Neuronal stem cell (in vitro differentiated cells): ENCODE results near the gene IDI2.

ENCODE experiments used
- DNase-seq: peaks from one replicate; pipeline ENCODE4 v3.0.0-alpha.2; 2013; ENCODE audit warnings: low spot score
- H2AFZ ChIP-seq: one replicate; pipeline ENCODE4 v1.6.1; 2013; ENCODE audit warnings: mild to moderate bottlenecking, low read length, inconsistent platforms
- H2AK5ac ChIP-seq: 2 replicates; pipeline ENCODE4 v1.6.1; 2013; ENCODE audit warnings: low read depth, mild to moderate bottlenecking, inconsistent platforms, low read length, moderate library complexity, mixed read lengths
- H2BK120ac ChIP-seq: 2 replicates; pipeline ENCODE4 v1.6.1; 2013; ENCODE audit warnings: low read depth, mild to moderate bottlenecking, inconsistent platforms, low read length, moderate library complexity, mixed read lengths
- H2BK12ac ChIP-seq: one replicate; pipeline ENCODE4 v1.6.1; 2013; ENCODE audit warnings: low read length, inconsistent platforms
- H2BK15ac ChIP-seq: 2 replicates; pipeline ENCODE4 v1.6.1; 2013; ENCODE audit warnings: mild to moderate bottlenecking, low read length, inconsistent platforms, mixed read lengths
- H2BK5ac ChIP-seq: one replicate; pipeline ENCODE4 v1.6.1; 2013; ENCODE audit warnings: inconsistent platforms, mild to moderate bottlenecking, low read length, moderate library complexity
- H3K14ac ChIP-seq: one replicate; pipeline ENCODE4 v1.6.1; 2013; ENCODE audit warnings: low read length, inconsistent platforms
- H3K18ac ChIP-seq: 2 replicates; pipeline ENCODE4 v1.6.1; 2013; ENCODE audit warnings: low read length, inconsistent platforms
- H3K23ac ChIP-seq: 2 replicates; pipeline ENCODE4 v1.6.1; 2013; ENCODE audit warnings: low read depth, mild to moderate bottlenecking, mixed read lengths, low read length, inconsistent platforms; ENCODE audit not compliant: poor library complexity
- H3K27ac ChIP-seq: replicated peaks from 3 replicates; pipeline ENCODE4 v1.5.1; 2013; ENCODE audit warnings: low read length, inconsistent platforms
- H3K27me3 ChIP-seq, 3 experiments: 2 replicates each; pipeline ENCODE4 v1.6.1; 2013; ENCODE audit warnings: low read length in 3 of 3, mild to moderate bottlenecking in 2 of 3, inconsistent platforms in 1 of 3, low read depth in 1 of 3, mixed read lengths in 1 of 3, moderate library complexity in 1 of 3; ENCODE audit not compliant: control insufficient read depth in 3 of 3, insufficient read depth in 3 of 3
- H3K36me3 ChIP-seq, 2 donors: replicated peaks in 1 of 2; 2 replicates each; pipeline ENCODE4 v1.6.1; 2013; ENCODE audit warnings: low read length in 2 of 2; ENCODE audit not compliant: control insufficient read depth in 2 of 2, insufficient read depth in 2 of 2
- H3K4ac ChIP-seq: 2 replicates; pipeline ENCODE4 v1.6.1; 2013; ENCODE audit warnings: inconsistent platforms, mild to moderate bottlenecking, low read length, moderate library complexity
- H3K4me1 ChIP-seq, 2 donors: 1 replicate in 1 of 2; 2 replicates in 1 of 2; pipeline ENCODE4 v1.6.1; 2013; ENCODE audit warnings: low read length in 2 of 2, low read depth in 1 of 2; ENCODE audit not compliant: control insufficient read depth in 2 of 2, insufficient read depth in 1 of 2
- H3K4me2 ChIP-seq: one replicate; pipeline ENCODE4 v1.6.1; 2013; ENCODE audit warnings: mild to moderate bottlenecking, low read length, inconsistent platforms; ENCODE audit not compliant: insufficient read depth, poor library complexity, severe bottlenecking
- H3K4me3 ChIP-seq, 2 donors: 2 replicates each; pipeline ENCODE4 v1.5.1; 2013; ENCODE audit warnings: low read length in 2 of 2, mild to moderate bottlenecking in 2 of 2, inconsistent platforms in 1 of 2, moderate library complexity in 1 of 2
- H3K79me1 ChIP-seq: one replicate; pipeline ENCODE4 v1.6.1; 2013; ENCODE audit warnings: low read depth, mild to moderate bottlenecking, inconsistent platforms, low read length, moderate library complexity
- H3K9ac ChIP-seq: one replicate; pipeline ENCODE4 v1.6.1; 2013; ENCODE audit warnings: mild to moderate bottlenecking, low read depth, low read length, inconsistent platforms; ENCODE audit not compliant: poor library complexity
- H3K9me3 ChIP-seq, 2 donors: replicated peaks in 1 of 2; 2 replicates each; pipeline versions ENCODE3 to v1.6.1; 2013; ENCODE audit warnings: low read length in 2 of 2, mild to moderate bottlenecking in 2 of 2, inconsistent platforms in 1 of 2, low read depth in 1 of 2, mixed read lengths in 1 of 2, moderate library complexity in 1 of 2; ENCODE audit not compliant: control insufficient read depth in 2 of 2, insufficient read depth in 1 of 2
- H4K8ac ChIP-seq: one replicate; pipeline ENCODE4 v1.6.1; 2013; ENCODE audit warnings: low read depth, mild to moderate bottlenecking, inconsistent platforms, low read length, moderate library complexity
- H4K91ac ChIP-seq: one replicate; pipeline ENCODE4 v1.6.1; 2013; ENCODE audit warnings: low read length, low read depth, mild to moderate bottlenecking, inconsistent platforms; ENCODE audit not compliant: poor library complexity
- WGBS, 2 donors: extraction: QIAGEN DNeasy Blood & Tissue Kit; methylation state at CpG; one replicate each; pipeline ENCODE4 v1.1.7; 2013; ENCODE audit warnings: missing lambda C conversion rate in 2 of 2, mixed read lengths in 1 of 2; ENCODE audit not compliant: insufficient read length in 2 of 2, insufficient replicate concordance in 1 of 2; ENCODE audit errors: extremely low coverage in 2 of 2; 5-methylcytosine and 5-hydroxymethylcytosine counted together

Gene IDI2

DNA sequence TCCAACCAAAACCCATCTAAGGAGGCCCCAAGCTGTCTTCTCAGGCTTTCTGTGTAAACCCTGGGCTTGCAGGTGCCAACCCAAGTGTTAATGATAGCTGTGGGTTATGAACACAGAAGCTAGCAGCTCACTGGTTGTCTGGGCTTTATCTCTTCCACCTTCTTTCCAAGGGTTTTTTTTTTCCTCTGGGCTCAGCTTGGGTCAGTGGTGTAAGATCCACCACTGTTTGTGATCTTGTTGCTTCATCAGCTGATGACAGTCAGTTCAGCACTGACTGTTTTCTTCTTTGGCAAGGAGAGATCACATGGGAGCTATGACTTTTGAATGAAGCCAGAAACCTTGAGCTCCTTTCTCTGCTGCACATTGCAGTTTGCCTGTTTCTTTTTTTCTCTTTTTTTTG is 32.8 kb downstream of the IDI2 start:
- no peak overlapping the region for H3K4me2 ChIP-seq
- no peak overlapping the region for H3K23ac ChIP-seq
- no peak overlapping the region for H3K18ac ChIP-seq
- no peak overlapping the region for H3K27ac ChIP-seq
- no peak overlapping the region for H2BK120ac ChIP-seq
- H4K8ac ChIP-seq, result no peak overlapping the region
- peaks cover 4 to 7% of the 10 kb centered on the region in 2 donors for H3K4me1 ChIP-seq
- H3K27me3 ChIP-seq, result no peaks in the 10 kb centered on the region
- peaks cover 8% of the 10 kb centered on the region for H3K79me1 ChIP-seq
- no peak overlapping the region for H2AK5ac ChIP-seq
- H2BK12ac ChIP-seq, result no peak overlapping the region
- no peak overlapping the region for H2BK15ac ChIP-seq
- H3K9ac ChIP-seq, result no peak overlapping the region
- no peak overlapping the region for H3K14ac ChIP-seq
- H2AFZ ChIP-seq, result no peak overlapping the region
- H4K91ac ChIP-seq, result no peak overlapping the region
- H3K36me3 ChIP-seq, result peaks cover 28 to 75% of the 10 kb centered on the region in 2 donors
- H3K4me3 ChIP-seq, result no peak overlapping the region
- no peaks in the 10 kb centered on the region for H3K9me3 ChIP-seq
- H3K4ac ChIP-seq, result no peak overlapping the region
- no peak for DNase-seq
- no peak overlapping the region for H2BK5ac ChIP-seq

DNA sequence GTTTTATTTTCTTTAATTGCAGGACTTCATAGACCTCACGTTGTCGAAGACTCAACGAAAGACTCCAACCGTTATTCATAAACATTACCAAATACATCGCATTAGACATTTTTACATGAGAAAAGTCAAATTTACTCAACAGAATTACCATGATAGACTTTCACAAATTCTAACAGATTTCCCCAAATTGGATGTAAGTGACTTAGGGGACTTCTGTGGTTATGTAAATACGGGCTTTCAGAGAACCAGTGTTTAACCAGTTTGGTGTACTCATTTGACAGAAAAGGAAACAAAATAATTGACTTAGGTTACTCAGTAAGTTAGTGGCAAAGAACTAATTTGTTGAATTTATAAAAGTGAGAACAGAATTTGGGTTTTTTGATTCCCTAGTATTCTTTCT is 33.2 kb downstream of the IDI2 start:
- H3K27ac ChIP-seq, result no peak overlapping the region
- H3K9ac ChIP-seq, result no peak overlapping the region
- peaks cover 24 to 71% of the 10 kb centered on the region in 2 donors for H3K36me3 ChIP-seq
- peaks cover 4 to 7% of the 10 kb centered on the region in 2 donors for H3K4me1 ChIP-seq
- H3K23ac ChIP-seq, result no peak overlapping the region
- DNase-seq, result no peak
- no peak overlapping the region for H2BK12ac ChIP-seq
- H3K4ac ChIP-seq, result no peak overlapping the region
- no peak overlapping the region for H3K18ac ChIP-seq
- H3K14ac ChIP-seq, result no peak overlapping the region
- H3K4me3 ChIP-seq, result no peak overlapping the region
- no peaks in the 10 kb centered on the region for H3K9me3 ChIP-seq
- H2BK120ac ChIP-seq, result no peak overlapping the region
- H2BK15ac ChIP-seq, result no peak overlapping the region
- no peak overlapping the region for H2AFZ ChIP-seq
- H3K79me1 ChIP-seq, result peaks cover 8% of the 10 kb centered on the region
- H3K4me2 ChIP-seq, result no peak overlapping the region
- 100% methylated on average over 2 of the region's 6 CpGs; no CpG with 5 or more reads in 1 of the 2 donors for WGBS, 2 donors
- H4K91ac ChIP-seq, result no peak overlapping the region
- H2AK5ac ChIP-seq, result no peak overlapping the region
- no peak overlapping the region for H4K8ac ChIP-seq
- H2BK5ac ChIP-seq, result no peak overlapping the region
- H3K27me3 ChIP-seq, result no peaks in the 10 kb centered on the region

DNA sequence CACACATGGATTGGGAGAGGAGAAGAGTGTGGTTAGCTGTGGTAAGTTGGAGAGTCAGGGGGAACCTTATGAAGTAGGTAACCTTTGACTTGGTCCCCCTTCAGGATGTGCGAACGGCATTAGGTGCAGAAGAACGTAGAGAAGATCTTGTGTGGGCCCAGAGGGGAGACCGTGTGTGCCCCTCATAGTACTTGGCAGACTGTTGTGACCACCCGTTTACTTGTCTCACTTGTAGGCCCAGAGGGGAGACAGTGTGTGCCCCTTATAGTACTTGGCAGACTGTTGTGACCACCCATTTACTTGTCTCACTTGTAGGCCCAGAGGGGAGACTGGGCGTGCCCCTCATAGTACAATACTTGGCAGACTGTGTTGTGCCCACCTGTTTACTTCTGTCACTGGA is 34.9 kb downstream of the IDI2 start:
- no CpG with 5 or more reads among the region's 6 CpGs for WGBS, 2 donors
- H2AK5ac ChIP-seq, result no peak overlapping the region
- no peak overlapping the region for H3K4me2 ChIP-seq
- no peak overlapping the region for H2BK12ac ChIP-seq
- H3K14ac ChIP-seq, result no peak overlapping the region
- peaks cover 14 to 54% of the 10 kb centered on the region in 2 donors for H3K36me3 ChIP-seq
- H3K4me1 ChIP-seq, result peaks cover 7 to 12% of the 10 kb centered on the region in 2 donors
- no peak overlapping the region for H3K23ac ChIP-seq
- H3K18ac ChIP-seq, result no peak overlapping the region
- no peak overlapping the region for H3K4me3 ChIP-seq
- no peak overlapping the region for H2AFZ ChIP-seq
- H2BK5ac ChIP-seq, result no peak overlapping the region
- no peak overlapping the region for H3K4ac ChIP-seq
- DNase-seq, result no peak
- H3K27ac ChIP-seq, result no peak overlapping the region
- no peak overlapping the region for H4K91ac ChIP-seq
- H3K9me3 ChIP-seq, result no peaks in the 10 kb centered on the region
- H2BK120ac ChIP-seq, result no peak overlapping the region
- no peak overlapping the region for H2BK15ac ChIP-seq
- H3K79me1 ChIP-seq, result peaks cover 8% of the 10 kb centered on the region
- H3K9ac ChIP-seq, result no peak overlapping the region
- H3K27me3 ChIP-seq, result no peaks in the 10 kb centered on the region
- H4K8ac ChIP-seq, result no peak overlapping the region

GRCh38 chr10:988667-989545 is 36.8 kb downstream of the IDI2 start:
- no peak overlapping the region for H3K14ac ChIP-seq
- H2BK12ac ChIP-seq, result no peak overlapping the region
- WGBS, 2 donors, result no CpG with 5 or more reads among the region's 42 CpGs
- H3K27me3 ChIP-seq, result no peaks in the 10 kb centered on the region
- no peak overlapping the region for H3K4ac ChIP-seq
- H3K27ac ChIP-seq, result no peak overlapping the region
- peak overlapping the region; percentile 86 for H3K23ac ChIP-seq
- H3K79me1 ChIP-seq, result peaks cover 5% of the 10 kb centered on the region
- H3K4me3 ChIP-seq, result peak overlapping the region; percentile 92 to 99
- no peak overlapping the region for H2BK5ac ChIP-seq
- H3K9ac ChIP-seq, result peak overlapping the region; percentile 92
- H2AK5ac ChIP-seq, result no peak overlapping the region
- peaks cover 8 to 38% of the 10 kb centered on the region in 2 donors for H3K36me3 ChIP-seq
- no peaks in the 10 kb centered on the region for H3K9me3 ChIP-seq
- H3K4me1 ChIP-seq, result peaks cover 7 to 12% of the 10 kb centered on the region in 2 donors
- peak overlapping the region; percentile 88 for H2AFZ ChIP-seq
- H2BK120ac ChIP-seq, result no peak overlapping the region
- no peak overlapping the region for H4K8ac ChIP-seq
- H2BK15ac ChIP-seq, result peak overlapping the region; percentile 18
- DNase-seq, result peak; percentile 11
- H3K18ac ChIP-seq, result peak overlapping the region; percentile 89
- H4K91ac ChIP-seq, result no peak overlapping the region
- peak overlapping the region; percentile 51 for H3K4me2 ChIP-seq
